ENCODE results near the gene NFKBIB. TPM values are rescaled to one million over a fixed set of nuclear protein-coding genes. Genes with fewer than 3 reads are reported as not detected.

NFKBIB gene
- total and polyA plus RNA-seq, 2 of the 8 experiments (the other 6 are each of a cell fraction or from before 2014, with no cell fraction given) = 37.3 to 44.1 TPM

GRCh38 chr19:38875656-38876395 lies 23.9 kb upstream of the NFKBIB start:
- Histone ChIP-seq H4K8ac (ENCODE audit: extremely low read depth, insufficient read depth, low read length) (no peak overlapping the region), H3K4me3 (ENCODE audit: extremely low read depth in 1 of 4, insufficient read depth in 2 of 4, low read depth in 3 of 4, low read length in 4 of 4) (no peak overlapping the region), H3K79me1 (ENCODE audit: low read depth, low read length) (no peaks in the 10 kb centered on the region), H2BK12ac (ENCODE audit: low read depth, low read length) (no peak overlapping the region), H4K20me1 (replicated peaks in 1 of 2; ENCODE audit: control insufficient read depth in 1 of 2, insufficient read depth in 2 of 2, low read length in 2 of 2) (no peaks in the 10 kb centered on the region), H4K91ac (replicated peaks; ENCODE audit: insufficient read length, low read length) (no peak overlapping the region), H2BK120ac (replicated peaks; ENCODE audit: low read depth, low read length) (no peak overlapping the region), H2BK5ac (ENCODE audit: low read depth, low read length) (no peak overlapping the region), H3K23me2 (ENCODE audit: low read depth, low read length) (no peaks in the 10 kb centered on the region), H3K23ac (ENCODE audit: insufficient read length) (no peak overlapping the region), H3K18ac (ENCODE audit: extremely low read depth, low read length) (no peak overlapping the region), H3K36me3 (ENCODE audit: control insufficient read depth in 2 of 4, insufficient read depth in 4 of 4, low read length in 3 of 4) (no peaks in the 10 kb centered on the region), H2AK5ac (ENCODE audit: low read depth, low read length) (no peak overlapping the region; the same call in 1 of the 2 replicates), H3K4me1 (replicated peaks in 1 of 4; ENCODE audit: control insufficient read depth in 3 of 4, insufficient read depth in 4 of 4, low read length in 3 of 4) (peaks cover 0 to 10% (median 3%) of the 10 kb centered on the region in 4 experiments; a peak in 6 of 7 replicates), H3K56ac (replicated peaks; ENCODE audit: insufficient read length, low read depth, low read length) (no peak overlapping the region), H2BK20ac (ENCODE audit: low read length) (no peak overlapping the region), H3K4ac (replicated peaks; ENCODE audit: insufficient read length, low read depth, low read length) (no peak overlapping the region), H3K79me2 (ENCODE audit: control insufficient read depth in 1 of 2, insufficient read depth in 2 of 2, low read length in 2 of 2) (no peaks in the 10 kb centered on the region), H3K14ac (ENCODE audit: insufficient read length) (no peak overlapping the region), H4K5ac (ENCODE audit: insufficient read length, low read depth, low read length) (no peak overlapping the region), H3K9ac (replicated peaks in 1 of 4; ENCODE audit: extremely low read depth in 1 of 4, low read depth in 3 of 4, low read length in 3 of 4) (no peak overlapping the region), H3K4me2 (ENCODE audit: insufficient read depth in 1 of 2, low read depth in 2 of 2, low read length in 2 of 2) (no peak overlapping the region), H2BK15ac (ENCODE audit: low read length) (no peak overlapping the region), H3K27ac (ENCODE audit: low read depth, low read length) (no peak overlapping the region), H2AFZ (ENCODE audit: low read length) (no peak overlapping the region), H3K27me3 (replicated peaks in 1 of 4; ENCODE audit: control insufficient read depth in 3 of 4, extremely low read depth in 1 of 4, insufficient read depth in 3 of 4, low read length in 3 of 4) (peaks cover 0 to under 1% (median under 1%) of the 10 kb centered on the region in 4 experiments; a peak in 2 of 7 replicates), H3K9me3 (ENCODE audit: insufficient read depth in 2 of 2, low read depth in 1 of 2, low read length in 1 of 2) (no peaks in the 10 kb centered on the region)
- WGBS, 2 experiments (ENCODE audit: extremely low coverage in 1 of 2, insufficient coverage in 1 of 2, insufficient read length in 1 of 2, insufficient replicate concordance in 2 of 2, low coverage in 1 of 2, low lambda C conversion rate in 2 of 2, missing lambda C conversion rate in 1 of 2) = 91% methylated on average over 6 of the region's 6 CpGs; no CpG with 5 or more reads in 1 of the 2 experiments
- FAIRE-seq (no peak), DNase-seq (ENCODE audit: low read depth in 1 of 2, low spot score in 2 of 2) (no peak)
- TF ChIP-seq SAP30 (IDR thresholded peaks at IDR 0.05; ENCODE audit: insufficient read depth, insufficient replicate concordance, low read length) (no peak), CTBP2 (IDR thresholded peaks at IDR 0.05; ENCODE audit: borderline replicate concordance, insufficient read depth, insufficient read length, low read length) (no peak), CHD1 (IDR thresholded peaks at IDR 0.05; ENCODE audit: low read depth, low read length) (no peak), SUZ12 (IDR thresholded peaks at IDR 0.05; ENCODE audit: low read length) (no peak), RAD21 (IDR thresholded peaks at IDR 0.05 in 1 of 2, conservative IDR thresholded peaks at IDR 0.05 in 1 of 2; ENCODE audit: low read depth in 2 of 2, low read length in 2 of 2) (no peak), ASH2L (IDR thresholded peaks at IDR 0.05; ENCODE audit: low read length) (no peak), SRF (IDR thresholded peaks at IDR 0.05; ENCODE audit: low read depth, low read length) (no peak), HDAC6 (IDR thresholded peaks at IDR 0.05; ENCODE audit: low read depth, low read length) (no peak), EP300 (IDR thresholded peaks at IDR 0.05; ENCODE audit: borderline replicate concordance in 1 of 2, low read depth in 2 of 2, low read length in 2 of 2) (no peak), POLR2AphosphoS5 (IDR thresholded peaks at IDR 0.05; ENCODE audit: low read depth, low read length) (no peak)
- CTCF ChIA-PET (ENCODE audit: partially characterized antibody) = interaction anchor here (0.7 to 7.0 kb wide), 7 partner anchors 9 to 66 kb away, joined by 3 to 97 read pairs (median 5); partner anchors contain the start of genes MRPS12 and SARS2
- POLR2A ChIA-PET (ENCODE audit: partially characterized antibody) = interaction anchor here (1.5 to 6.1 kb wide), 3 partner anchors 24 to 36 kb away, joined by 3 to 35 read pairs (median 13); no protein-coding TSS in a partner anchor

All from H1 (cell line).